ENCODE data around the gene ARL14EP. TPM values are rescaled to one million over a fixed set of nuclear protein-coding genes. Genes with fewer than 3 reads are reported as not detected.

The ARL14EP gene
- polyA plus RNA-seq, 1 donor (not counting 4 experiments of a cell fraction or from before 2014, with no cell fraction given): 32.6 TPM

DNA sequence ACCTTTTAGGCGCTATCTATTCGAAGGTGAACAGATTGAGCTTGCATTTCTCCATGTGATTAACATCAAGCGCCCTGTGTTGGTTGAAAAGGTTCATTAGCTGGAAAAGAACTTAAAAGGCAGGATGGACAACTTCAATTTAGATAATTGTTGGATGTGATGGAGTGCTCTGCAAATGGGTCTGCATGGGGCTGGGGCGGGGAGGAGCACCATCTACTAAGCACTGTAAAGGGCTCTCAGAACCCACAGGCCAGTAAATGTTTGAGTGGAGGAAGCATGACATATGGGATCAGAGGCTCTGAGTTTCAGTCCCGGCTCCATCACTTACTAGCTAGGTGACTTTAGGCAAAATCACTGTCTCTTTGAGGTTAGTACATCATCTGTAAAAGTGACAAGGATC lies 28.2 kb downstream of the ARL14EP start:
- no peak overlapping the region for H3K4me2 ChIP-seq (ENCODE audit: control insufficient read depth, extremely low read depth, insufficient read depth, low read depth, low read length)

DNA sequence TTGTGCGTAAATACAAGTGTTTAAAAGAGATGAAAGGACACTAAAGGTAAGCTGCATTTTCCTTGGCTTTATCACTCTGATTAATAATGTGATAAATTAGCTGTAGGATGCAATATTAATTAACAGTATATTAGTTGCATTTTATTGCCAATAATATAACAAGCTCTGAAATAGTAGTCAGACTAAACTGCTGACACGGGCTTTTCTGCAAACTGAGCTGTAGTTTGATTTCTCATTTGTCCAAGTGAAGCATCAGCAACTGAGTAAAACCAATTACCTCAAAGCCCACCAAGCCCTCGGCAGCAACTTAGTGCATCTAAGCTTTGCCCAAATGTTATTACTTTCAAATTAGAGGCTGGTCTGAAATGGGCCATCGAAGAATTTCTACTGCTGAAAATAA lies 33.5 kb downstream of the ARL14EP start:
- H3K27me3 ChIP-seq (ENCODE audit: control insufficient read depth, extremely low read depth, insufficient read depth, low read length): no peaks in the 10 kb centered on the region
- dilution Hi-C loops (cut with MboI; ENCODE audit: extremely low pct_ligation_motif_present, low sequenced_read_pairs): no loop called here
- no peak for FAIRE-seq

More for the DNA sequence above, 28.2 kb downstream of the ARL14EP start:
- no peaks in the 10 kb centered on the region for H3K79me2 ChIP-seq (ENCODE audit: control insufficient read depth, insufficient read depth, low read length)
- DNase-seq (ENCODE audit: low read depth, low spot score) (no peak), FAIRE-seq (no peak)
- H3K27ac ChIP-seq (ENCODE audit: control insufficient read depth, insufficient read depth, low read length): no peak overlapping the region
- no peaks in the 10 kb centered on the region for H3K36me3 ChIP-seq (ENCODE audit: control insufficient read depth in 2 of 2, extremely low read depth in 1 of 2, insufficient read depth in 2 of 2, low read length in 2 of 2)
- TF ChIP-seq EZH2 (IDR thresholded peaks at IDR 0.05; ENCODE audit: low read length): no peak
- TF ChIP-seq, protein P1, sequence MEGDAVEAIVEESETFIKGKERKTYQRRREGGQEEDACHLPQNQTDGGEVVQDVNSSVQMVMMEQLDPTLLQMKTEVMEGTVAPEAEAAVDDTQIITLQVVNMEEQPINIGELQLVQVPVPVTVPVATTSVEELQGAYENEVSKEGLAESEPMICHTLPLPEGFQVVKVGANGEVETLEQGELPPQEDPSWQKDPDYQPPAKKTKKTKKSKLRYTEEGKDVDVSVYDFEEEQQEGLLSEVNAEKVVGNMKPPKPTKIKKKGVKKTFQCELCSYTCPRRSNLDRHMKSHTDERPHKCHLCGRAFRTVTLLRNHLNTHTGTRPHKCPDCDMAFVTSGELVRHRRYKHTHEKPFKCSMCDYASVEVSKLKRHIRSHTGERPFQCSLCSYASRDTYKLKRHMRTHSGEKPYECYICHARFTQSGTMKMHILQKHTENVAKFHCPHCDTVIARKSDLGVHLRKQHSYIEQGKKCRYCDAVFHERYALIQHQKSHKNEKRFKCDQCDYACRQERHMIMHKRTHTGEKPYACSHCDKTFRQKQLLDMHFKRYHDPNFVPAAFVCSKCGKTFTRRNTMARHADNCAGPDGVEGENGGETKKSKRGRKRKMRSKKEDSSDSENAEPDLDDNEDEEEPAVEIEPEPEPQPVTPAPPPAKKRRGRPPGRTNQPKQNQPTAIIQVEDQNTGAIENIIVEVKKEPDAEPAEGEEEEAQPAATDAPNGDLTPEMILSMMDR (optimal IDR thresholded peaks at IDR 0.05 in 1 of 3, IDR thresholded peaks at IDR 0.05 in 1 of 3, conservative IDR thresholded peaks at IDR 0.05 in 1 of 3; ENCODE audit: extremely low read depth in 1 of 3, insufficient read depth in 2 of 3, low read length in 3 of 3): no peak
- H3K9me3 ChIP-seq (ENCODE audit: control insufficient read depth, low read depth, low read length): no peaks in the 10 kb centered on the region
- no peaks in the 10 kb centered on the region for H3K4me1 ChIP-seq (ENCODE audit: control insufficient read depth, extremely low read depth, insufficient read depth, low read length)
- no peaks in the 10 kb centered on the region for H3K27me3 ChIP-seq (ENCODE audit: control insufficient read depth, extremely low read depth, insufficient read depth, low read length)
- dilution Hi-C loops (cut with MboI; ENCODE audit: extremely low pct_ligation_motif_present, low sequenced_read_pairs): no loop called here
- no peak overlapping the region for H3K4me3 ChIP-seq (ENCODE audit: control insufficient read depth in 2 of 3, extremely low read depth in 1 of 3, insufficient read depth in 2 of 3, low read depth in 1 of 3, low read length in 3 of 3)
- H2AFZ ChIP-seq (ENCODE audit: control insufficient read depth, low read length): no peak overlapping the region
- no peak overlapping the region for H3K9ac ChIP-seq (ENCODE audit: control insufficient read depth, extremely low read depth, insufficient read depth, low read length)
- H4K20me1 ChIP-seq (ENCODE audit: control insufficient read depth, extremely low read depth, insufficient read depth, low read length): no peaks in the 10 kb centered on the region
- no peaks in the 10 kb centered on the region for H3K9me1 ChIP-seq (ENCODE audit: control insufficient read depth, extremely low read depth, insufficient read depth, low read length)

More for the DNA sequence above, 33.5 kb downstream of the ARL14EP start:
- TF ChIP-seq EZH2 (IDR thresholded peaks at IDR 0.05; ENCODE audit: low read length): no peak
- TF ChIP-seq, protein P1 (optimal IDR thresholded peaks at IDR 0.05 in 1 of 3, IDR thresholded peaks at IDR 0.05 in 1 of 3, conservative IDR thresholded peaks at IDR 0.05 in 1 of 3; ENCODE audit: extremely low read depth in 1 of 3, insufficient read depth in 2 of 3, low read length in 3 of 3): no peak
- Histone ChIP-seq H3K4me3 (ENCODE audit: control insufficient read depth in 2 of 3, extremely low read depth in 1 of 3, insufficient read depth in 2 of 3, low read depth in 1 of 3, low read length in 3 of 3) (no peak overlapping the region), H3K9me1 (ENCODE audit: control insufficient read depth, extremely low read depth, insufficient read depth, low read length) (no peaks in the 10 kb centered on the region), H3K36me3 (ENCODE audit: control insufficient read depth in 2 of 2, extremely low read depth in 1 of 2, insufficient read depth in 2 of 2, low read length in 2 of 2) (no peaks in the 10 kb centered on the region), H3K9ac (ENCODE audit: control insufficient read depth, extremely low read depth, insufficient read depth, low read length) (no peak overlapping the region), H3K79me2 (ENCODE audit: control insufficient read depth, insufficient read depth, low read length) (no peaks in the 10 kb centered on the region), H4K20me1 (ENCODE audit: control insufficient read depth, extremely low read depth, insufficient read depth, low read length) (no peaks in the 10 kb centered on the region), H3K9me3 (ENCODE audit: control insufficient read depth, low read depth, low read length) (no peaks in the 10 kb centered on the region), H2AFZ (ENCODE audit: control insufficient read depth, low read length) (no peak overlapping the region), H3K4me2 (ENCODE audit: control insufficient read depth, extremely low read depth, insufficient read depth, low read depth, low read length) (no peak overlapping the region), H3K27ac (ENCODE audit: control insufficient read depth, insufficient read depth, low read length) (no peak overlapping the region), H3K4me1 (ENCODE audit: control insufficient read depth, extremely low read depth, insufficient read depth, low read length) (peaks cover 16% of the 10 kb centered on the region)
- DNase-seq (ENCODE audit: low read depth, low spot score): no peak

All from keratinocyte (primary cell).